HG03439 (cell line): ENCODE results near the gene CHST12.

Experiments
- ATAC-seq: cut with Tn5 transposase; IDR thresholded peaks from one replicate; pipeline ENCODE4 v1.9.1; 2021; ENCODE audit warnings: mild to moderate bottlenecking, moderate library complexity; ENCODE audit not compliant: unreplicated experiment

CHST12 gene

DNA sequence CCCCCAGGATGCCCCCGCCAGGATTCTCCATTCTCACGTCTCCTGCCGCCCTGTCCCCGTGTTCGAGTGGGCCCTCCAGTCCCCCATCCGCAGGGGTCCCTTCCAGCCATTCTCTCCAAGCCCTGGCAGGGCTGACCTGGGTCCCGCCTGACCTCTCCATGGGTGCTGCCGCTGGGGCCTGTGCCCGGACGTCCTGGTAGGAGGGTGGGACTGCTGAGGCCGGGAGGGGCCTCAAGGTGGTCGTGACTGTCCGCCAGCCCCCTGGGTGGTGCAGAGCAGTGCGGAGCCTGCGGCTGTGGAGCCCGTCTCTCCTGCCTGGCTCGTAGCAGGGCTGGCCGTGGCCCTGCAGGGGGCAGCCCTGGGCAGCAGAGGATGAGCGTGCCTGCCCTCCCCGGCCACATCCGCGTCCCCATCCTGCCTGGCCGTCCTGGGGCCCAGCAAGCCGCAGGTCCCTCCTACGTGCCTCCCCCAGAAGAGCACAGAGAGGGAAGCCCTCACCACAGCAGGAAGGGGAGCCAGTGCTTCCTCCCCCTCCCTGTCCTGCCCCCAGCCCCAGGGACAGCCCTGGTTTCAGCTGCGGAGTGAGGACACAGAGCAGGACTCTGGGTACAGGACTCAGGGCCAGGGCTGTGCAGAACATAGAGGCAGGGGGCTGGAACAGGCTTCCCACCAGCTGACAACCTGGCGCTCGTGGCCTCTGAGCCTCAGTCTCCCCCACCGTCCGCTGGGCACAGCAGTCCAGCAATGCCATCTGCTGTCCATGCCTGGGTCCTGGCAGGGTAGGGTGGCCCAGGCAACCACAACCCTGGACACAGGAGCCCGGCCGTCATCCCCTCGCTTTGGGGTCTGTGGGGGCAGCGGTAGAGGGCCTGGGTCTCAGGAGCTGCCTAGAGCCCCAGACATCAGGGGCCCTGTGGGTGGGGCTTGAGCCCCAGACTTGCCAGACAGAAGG is 74.3 kb downstream of the CHST12 start:
- ATAC-seq = no peak

DNA sequence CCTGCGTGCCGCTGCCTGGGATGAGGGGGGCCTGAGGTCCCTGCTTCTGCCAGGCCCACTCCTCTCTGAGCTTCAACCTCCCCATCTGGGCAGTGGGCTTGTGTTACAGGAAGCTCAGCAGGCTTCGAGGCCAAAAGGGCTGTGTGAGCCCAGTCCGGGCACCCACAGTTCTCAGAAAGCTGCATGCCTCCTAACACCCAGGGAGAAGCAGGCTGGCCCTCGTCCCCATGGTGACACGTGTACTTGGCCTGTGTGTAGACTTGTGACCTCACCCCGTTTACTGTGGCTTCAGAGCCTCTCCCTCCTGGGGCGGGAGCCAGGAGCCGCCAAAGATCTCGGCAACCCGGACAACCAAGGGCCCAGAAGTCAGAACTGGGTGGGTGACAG is 75.0 kb downstream of the CHST12 start:
- ATAC-seq = no peak

DNA sequence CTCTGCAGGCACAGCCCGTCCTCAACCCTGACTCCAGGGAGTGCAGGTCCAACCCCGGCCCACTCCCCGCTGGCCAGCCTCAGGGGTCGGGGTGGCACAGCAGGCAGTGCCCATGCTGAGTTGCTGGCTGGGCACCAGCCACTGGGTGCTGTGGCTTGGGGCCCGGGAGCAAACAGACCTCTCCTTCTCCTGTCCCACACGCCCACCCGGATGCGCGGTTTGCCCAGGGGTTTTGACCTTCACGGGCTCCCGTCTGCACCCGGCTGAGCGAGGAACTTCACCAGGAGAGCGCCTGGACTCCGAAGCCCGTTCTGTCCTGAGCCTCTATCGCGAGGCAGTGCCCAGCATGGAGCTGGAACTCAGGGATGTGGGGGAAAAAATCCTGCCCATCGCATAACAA is 75.4 kb downstream of the CHST12 start:
- no peak for ATAC-seq

DNA sequence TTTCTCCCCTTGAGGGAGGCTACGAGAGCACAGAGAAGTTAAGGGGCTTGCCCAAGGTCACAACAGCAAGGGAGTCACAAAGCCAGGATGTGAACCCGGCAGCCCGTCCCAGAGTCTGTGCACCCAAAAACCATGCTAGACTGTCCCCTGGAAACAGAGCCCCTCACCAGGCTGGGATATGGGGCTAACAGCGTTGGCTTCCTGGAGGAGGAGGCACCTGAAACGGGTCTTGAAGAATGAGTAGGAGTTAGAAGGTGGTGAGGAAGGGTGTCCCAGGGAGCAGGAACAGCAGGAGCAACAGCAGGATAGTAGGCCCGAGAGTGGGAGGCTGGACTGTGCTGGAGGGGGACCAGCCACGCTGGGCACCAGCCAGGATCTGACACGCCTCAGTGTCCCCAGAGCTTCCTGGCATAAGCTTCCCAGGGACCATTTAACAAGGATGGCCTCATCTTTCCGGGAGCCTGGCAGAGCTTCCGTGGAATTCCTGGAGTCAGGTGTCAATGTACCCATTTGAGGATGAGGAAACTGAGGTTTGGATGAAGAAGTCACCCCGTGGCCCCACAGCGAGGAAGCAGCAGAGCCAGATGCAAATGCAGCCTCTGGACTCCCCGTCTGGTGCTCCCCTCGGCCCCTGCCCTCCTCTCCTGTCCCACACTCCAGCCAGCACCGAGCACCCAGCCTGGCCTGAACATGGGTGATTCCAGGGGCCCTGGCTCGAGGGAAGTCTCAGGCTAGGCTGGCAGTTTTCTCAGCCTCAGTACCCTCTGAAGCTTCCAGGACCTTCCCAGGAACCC is 76.1 kb downstream of the CHST12 start:
- no peak for ATAC-seq

DNA sequence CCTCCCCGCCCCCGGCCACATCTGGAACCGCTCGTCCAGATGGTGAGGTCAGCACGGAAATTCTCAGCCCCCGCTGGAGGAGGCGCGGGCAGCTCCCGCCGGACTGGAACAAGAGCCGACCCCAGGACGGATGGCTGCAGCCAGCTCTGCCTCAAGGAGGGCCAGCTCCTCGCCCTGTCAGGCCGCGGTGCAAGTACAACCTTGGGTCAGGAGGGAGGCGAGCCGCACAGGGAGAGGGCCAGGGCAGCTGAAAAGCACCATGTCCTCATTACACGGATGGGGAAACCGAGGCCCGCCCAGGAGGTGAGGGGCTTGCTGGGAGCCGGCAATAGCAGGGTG is 76.6 kb downstream of the CHST12 start:
- no peak for ATAC-seq

DNA sequence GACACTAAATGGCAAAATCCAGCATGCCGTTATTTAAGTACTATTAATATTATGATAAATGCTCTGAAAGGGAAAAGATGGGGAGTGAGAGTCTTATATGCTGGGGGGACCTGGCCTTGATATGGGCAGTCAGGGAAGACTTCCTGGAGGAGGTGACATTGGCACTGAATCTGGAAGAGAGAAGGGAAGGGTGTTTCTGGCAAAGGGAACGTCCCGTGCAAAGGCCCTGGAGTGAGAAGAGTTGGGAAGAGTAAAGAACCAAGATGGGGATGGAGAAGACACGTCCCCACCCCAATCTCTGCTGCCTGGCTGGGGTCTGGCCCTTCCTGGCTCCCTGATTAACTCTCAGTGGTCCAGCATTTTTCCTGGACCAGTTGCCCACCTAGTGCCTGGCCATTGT is 77.8 kb downstream of the CHST12 start:
- no peak for ATAC-seq

DNA sequence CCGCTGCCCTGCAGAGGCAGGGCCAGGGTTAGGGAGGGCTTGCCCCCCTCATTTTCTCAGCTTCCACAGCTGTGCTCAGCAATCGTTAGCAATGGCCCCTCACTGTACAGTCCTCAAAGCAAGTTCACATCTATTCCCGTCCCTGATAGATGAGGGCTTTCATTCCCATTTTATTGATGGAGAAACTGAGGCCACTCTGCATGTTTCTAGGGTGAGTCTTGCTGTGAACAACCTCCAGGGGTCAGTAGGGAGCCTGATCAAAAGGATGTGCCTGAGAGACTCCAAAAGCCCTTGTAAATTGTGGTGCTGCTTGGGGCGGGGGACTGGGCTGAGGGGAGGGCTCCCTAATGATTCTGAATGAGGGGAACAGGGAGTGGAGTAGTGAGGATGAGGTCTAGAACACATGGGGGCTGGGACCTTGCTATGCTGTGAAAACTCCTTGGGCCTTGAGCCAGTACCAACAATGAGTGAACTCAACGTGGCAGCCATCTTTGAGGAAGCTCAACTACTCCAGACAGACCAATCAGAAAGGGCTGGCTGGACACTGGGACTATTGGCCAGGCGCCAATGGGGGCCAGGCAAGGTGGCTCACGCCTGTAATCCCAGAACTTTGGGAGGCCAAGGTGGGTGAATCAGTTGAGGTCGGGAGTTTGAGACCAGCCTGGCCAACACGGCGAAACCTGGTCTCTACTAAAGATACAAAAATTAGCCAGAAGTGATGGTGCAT is 79.5 kb downstream of the CHST12 start:
- no peak for ATAC-seq

DNA sequence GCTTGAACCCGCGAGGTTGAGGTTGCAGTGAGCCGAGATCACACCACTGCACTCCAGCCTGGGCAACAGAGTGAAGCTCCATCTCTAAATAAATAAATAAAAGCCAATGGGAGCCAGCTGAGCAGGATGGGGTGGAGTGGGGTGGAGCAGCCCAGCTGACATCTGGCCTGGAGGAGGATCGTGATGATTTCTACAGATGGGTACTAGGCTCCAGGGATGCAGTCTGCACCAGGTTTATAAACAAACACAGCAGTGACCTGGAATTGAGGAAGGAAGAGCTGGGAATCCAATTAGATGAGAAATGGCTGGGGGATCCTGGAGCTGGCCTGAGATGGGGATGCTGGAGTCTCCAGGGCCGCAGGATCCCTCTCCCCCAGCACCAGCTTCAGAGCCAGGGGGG is 80.1 kb downstream of the CHST12 start:
- no peak for ATAC-seq

DNA sequence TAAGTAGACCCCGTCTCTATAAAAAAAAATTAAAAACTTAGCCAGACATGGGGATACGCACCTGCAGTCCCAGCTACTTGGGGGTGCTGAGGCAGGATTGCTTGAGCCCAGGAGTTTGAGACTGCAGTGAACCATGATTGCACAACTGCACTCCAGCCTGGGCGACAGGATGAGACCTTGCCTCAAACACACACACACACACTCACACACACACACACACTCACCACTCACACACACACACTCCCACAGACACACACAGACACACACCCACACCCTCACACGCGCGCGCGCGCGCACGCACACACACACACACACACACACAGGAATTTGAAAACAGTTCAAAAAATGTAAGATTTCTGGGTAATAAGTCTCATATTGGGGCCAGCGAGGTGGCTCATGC is 81.5 kb downstream of the CHST12 start:
- ATAC-seq = no peak

DNA sequence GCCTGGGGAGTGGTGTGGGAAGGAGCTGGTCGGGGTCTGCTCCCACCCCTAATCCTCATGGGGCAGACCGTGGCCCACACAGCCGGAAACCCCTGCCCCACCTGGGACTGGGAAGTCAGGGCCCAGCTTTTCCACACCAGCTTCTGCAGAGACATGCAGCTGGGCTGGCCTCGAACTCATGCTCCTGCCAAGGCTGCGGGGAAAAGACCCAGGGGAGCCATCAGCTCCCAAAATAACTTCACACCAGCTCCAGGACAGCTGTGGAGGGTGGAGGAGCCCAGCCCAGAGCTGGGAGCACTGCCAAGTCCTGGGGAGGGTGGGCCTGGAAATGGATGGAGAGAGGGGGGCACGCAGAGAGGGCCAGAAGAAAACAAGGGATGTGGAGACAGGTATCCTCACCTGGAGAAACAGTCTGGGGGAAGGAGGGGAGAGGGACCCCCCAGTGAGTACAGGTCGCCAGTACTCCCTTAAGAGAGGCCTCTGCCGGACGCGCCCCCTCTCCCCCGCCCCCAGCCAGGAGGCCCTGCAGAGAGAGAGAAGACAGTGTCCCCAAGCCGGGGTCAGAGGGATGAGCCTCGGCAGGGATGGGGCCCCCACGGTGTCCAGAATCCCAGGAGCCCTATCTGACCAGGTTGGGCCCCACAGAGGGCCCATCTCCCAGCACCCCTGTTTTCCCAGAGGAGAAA is 84.3 kb downstream of the CHST12 start:
- ATAC-seq = no peak

DNA sequence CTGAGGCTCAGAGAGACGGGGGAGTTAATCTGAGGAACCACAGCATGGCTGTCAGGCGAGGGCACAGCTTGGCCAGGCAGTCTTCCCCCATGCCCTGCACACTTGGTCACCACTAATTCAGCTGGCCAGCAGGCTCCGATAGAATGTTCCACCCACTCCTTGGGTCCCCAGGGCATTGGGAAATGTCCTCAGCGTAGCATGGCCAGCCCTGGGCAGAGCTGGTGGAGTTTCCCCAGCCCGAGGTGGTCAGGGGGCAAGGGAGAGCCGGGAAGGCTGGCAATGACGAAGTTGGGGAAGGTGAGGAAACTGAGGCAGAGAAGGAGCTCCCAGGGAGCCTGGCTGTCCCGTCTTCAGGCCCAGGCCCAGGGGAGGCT is 84.8 kb downstream of the CHST12 start:
- no peak for ATAC-seq

DNA sequence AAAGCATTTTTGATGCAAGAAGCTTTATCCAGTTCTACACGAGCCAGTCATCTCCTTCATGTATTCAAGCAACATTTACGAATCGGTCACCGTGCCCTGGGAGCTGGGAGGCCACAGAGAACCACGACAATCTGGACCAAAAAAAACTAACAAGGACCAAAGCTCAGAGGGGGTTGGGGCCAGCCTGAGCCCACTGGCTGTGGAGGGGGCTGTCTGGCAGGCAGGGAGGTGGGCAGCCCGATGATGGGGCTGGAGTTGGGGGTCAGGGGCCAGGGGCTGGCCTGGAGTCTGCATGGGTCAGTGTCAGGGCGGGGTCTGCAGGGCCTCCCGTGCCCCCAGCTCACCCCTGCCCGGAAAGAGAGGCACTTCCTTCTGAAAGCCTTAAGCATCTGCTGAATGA is 85.3 kb downstream of the CHST12 start:
- ATAC-seq = no peak

DNA sequence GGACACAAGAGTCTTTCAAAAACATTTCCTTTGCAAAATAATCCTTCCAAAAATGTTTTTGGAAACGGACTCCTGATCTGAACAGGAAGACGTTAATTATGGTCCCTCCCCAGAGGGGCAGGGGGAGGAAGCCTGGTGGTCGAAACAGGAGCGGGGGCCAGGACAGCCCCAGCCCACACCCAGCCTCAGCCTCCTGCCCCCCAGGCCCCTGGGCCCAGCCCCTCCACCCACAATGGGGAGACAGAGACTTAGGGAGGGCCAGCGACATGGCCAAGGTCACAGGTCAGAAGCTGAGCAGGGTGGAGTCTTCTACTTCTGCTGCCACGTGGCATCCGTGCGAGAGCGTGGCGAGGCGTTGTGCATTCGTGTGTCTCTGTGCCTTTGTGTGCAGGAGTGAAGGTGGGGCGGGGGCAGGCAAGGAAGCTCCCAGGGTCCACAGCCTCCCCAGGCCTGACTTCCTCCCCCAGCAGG is 86.8 kb downstream of the CHST12 start:
- no peak for ATAC-seq

DNA sequence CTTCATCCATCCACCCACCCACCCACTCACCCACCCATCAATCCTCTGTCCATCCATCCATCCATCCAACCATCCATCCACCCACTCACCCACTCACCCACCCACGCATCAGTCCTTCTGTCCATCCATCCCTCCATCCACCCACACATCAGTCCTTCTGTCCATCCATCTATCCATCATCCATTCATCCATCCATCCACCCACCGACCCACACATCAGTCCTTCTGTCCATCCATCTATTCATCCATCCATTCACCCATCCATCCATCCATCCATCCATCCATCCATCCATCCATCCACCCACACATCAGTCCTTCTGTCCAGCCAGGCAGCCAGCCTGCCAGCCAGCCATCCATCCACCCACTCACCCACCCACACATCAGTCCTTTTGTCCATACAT is 88.6 kb downstream of the CHST12 start:
- no peak for ATAC-seq

DNA sequence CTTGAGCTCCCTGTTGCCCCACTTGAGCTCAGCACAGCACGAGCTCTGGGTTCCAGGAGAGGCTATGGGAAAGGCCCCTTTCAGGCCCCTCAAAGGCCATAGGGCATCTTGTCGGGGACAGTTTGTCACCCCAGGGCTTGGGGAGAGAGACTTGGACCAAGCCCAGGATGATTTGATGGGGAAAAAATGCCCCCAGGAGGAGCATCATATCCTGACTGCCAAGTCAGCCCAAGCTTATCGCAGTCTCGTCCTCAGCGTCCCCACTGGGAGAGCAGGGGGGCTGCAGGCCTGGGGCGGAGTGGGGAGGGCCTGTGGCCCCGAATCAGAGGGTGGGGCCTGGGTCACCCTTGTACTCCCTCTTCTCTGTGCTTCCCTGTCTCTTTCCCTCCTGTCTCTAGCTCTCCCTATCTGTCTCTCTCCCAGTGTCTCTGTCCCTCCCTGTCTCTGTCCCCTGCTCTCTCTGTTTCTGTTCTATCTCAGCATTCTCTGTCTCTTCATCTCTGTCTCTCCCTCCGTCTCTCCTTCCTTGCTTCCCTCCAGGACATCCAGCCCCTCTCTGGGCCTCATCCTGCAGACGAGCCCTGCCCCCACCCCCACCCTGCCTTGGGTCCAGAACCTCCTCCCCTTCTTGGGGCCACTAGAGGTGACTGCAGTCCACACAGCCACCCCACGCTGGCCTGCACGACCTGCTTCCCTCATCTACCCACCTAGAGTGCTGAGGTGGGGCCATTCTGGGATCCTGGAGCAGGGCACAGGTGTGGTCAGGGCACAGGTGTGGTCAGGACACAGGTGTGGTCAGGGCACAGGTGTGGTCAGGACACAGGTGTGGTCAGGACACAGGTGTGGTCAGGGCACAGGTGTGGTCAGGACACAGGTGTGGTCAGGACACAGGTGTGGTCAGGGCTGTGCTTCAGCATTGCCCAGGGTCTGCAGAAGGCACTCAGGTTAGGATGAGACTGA is 90.1 kb downstream of the CHST12 start:
- ATAC-seq = no peak

DNA sequence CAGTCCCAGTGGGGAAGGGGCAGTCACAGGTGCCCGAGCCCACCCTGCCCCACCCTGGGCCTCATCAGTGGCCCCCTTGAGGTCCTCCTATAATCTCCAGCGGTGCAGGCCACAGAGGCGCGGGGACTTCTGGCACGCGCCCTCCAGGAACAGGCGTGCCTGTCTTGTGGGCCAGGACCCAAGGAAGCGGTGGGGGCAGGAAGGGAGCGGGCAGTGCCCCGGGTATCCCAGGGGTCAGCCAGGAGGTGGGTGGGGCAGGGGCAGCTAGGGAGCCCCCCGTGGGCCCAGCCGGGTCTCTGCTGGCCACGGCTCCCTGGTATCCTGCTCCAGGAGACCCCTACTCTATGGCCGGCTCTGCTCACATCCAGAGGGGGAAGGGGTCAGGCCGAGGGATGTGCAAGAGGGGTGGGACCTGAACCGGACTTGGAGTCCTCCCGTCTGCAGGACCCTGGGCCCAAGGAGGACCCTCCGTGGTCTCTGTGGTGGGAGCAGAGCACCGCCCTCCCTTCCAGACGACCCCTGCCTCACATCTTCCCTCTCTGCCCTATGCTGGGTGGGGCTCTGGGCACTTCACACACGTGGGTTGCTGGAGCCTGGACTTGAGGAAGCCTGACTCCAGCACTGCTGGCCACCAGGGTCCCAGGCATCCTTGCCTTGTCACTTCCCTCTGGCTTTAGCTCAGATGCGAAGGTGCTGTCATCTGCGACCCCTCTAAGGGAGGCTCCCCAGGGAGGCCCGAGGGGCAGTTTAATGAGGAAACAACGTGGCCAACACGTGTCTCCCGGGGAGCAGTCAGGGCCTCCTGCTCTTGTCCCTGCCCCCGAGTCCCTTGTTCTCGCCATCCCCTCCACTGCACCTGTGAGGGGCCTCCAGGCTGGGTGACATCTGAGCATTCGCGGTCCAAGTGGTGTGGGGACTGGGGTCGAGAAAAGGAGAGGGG is 91.0 kb downstream of the CHST12 start:
- ATAC-seq = no peak

DNA sequence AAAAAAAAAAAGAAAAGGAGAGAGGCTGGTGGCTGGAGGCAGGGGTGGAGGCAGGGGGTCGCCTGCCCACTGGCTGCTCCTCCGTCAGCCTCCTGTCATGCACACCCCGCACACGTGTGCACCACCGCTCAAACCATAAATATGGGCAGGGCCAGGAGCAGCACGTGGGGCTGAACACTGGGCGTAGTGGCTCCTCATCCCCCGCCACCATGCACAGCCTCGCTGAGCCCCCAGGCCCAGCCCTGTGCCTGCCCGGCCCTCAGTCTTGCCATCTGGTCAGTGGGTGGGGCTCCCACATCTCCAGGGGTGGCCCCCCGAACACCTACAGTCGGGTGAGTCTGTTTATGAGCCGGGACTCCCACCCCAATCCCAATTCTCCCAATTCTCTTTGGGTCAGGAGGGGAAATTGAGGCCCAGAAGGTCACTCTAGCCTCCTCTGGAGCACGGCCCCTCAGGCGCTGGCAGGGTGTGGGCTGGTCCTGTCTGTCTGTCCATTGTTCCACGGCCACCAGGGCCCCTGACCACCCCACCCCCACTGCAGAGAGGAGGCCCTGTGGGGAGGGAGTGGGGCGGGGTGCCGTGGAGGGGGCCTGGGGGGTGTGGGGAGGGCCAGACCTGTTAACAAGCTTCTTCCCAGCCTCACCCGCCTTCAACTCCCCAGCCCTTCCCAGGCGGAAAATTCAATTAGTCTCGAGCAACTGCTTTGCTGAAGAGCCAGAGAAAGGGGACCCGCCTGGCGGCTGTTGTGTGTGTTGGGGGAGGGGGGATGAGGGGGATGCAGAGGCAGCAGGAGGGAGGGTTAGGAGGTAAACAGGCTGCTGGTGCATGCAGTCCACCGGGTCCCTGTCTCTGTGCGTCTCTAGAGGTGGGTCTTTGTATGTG is 92.2 kb downstream of the CHST12 start:
- no peak for ATAC-seq

DNA sequence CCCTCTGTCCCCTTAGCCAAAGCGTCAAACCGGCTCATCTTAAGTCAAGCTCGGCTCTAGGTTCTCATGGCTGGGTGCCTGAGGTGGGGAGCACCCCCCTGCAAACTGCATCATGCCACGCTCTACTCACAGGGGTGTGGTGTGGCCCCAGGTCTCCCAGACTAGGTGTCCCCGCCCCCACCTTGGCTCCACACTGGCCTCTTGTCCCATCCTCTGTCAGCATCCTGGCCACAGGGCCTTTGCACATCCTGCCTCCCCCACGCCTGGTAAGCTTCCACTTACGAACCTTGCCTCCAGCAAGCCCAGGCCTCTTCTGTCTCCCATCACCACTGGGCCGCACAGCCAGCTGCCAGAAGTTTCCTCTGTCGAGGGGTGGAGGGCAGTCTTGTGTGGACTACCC is 93.0 kb downstream of the CHST12 start:
- ATAC-seq = no peak
